ENCODE measurements around the gene ZNF579.

Gene ZNF579, protein sequence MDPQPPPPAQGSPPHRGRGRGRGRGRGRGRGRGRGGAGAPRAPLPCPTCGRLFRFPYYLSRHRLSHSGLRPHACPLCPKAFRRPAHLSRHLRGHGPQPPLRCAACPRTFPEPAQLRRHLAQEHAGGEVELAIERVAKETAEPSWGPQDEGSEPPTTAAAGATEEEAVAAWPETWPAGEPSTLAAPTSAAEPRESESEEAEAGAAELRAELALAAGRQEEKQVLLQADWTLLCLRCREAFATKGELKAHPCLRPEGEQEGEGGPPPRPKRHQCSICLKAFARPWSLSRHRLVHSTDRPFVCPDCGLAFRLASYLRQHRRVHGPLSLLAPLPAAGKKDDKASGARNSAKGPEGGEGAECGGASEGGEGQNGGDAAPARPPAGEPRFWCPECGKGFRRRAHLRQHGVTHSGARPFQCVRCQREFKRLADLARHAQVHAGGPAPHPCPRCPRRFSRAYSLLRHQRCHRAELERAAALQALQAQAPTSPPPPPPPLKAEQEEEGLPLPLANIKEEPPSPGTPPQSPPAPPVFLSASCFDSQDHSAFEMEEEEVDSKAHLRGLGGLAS

GRCh38 chr19:55580628-55581144 is at the start of gene ZNF579:
Gene ZNF579, minus strand, starts transcription at chr19:55580848. Its CDS starts 1,209 bp downstream, at chr19:55579639.
- DNase-seq, result peak; percentile 77 to 80

- peak; percentile 80 to 89 for DNase-seq
Measured at GRCh38 chr19:55626350-55626749, 45.7 kb upstream of the ZNF579 start.

- DNase-seq, result no peak
Measured at GRCh38 chr19:55625004-55625326, 44.3 kb upstream of the ZNF579 start.

DNA sequence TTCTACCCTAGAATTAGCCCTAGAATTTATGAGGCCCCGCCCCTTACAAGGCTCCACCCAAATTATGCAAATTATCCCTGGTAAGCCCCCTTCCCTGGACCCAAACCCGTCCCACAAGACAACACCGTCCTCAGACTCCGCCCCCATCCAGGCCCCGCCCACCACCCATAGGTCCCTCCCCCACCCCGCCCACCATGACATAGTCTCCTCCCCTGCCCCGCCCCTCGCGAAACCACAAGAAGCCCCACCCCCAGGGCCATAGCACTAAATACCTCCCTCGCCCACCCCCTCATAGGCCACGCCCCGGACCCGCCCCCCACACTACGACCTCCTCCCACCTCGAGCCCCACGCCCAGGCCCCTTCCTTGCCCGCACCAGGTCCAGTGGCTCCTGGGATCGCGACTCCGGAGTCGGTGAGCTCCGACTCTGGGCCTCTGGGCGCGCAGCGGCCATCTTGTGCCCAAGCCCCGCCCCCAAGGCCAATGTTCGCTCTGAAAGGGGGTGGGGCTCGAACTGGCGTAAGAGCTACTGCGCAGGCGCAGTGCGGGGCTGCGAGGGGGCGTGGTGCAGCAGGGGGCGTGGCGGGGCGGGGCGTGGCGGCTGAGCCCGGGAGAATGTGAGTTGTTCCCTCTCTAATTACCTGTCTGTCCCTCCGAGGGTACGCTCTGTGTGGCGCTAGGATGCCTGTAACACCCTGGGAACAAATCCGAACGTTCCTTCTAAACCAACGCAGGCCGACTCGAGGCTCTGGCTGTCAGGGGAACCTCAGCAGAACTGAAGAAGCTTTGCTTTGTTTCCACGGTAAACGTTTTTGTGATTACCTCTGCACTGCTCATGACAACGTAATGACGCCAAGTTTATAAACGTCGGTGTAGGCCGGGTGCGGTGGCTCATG is 43.7 kb upstream of the ZNF579 start, which contains the start of gene ZNF784:
Gene ZNF784 (minus strand): TSS at position 458 of the 895 bp plus-strand sequence. CDS start 5 bp downstream, at position 453.
- DNase-seq, result peak; percentile 91 to 93

- no peak for DNase-seq
Measured at GRCh38 chr19:55623561-55623960, 42.9 kb upstream of the ZNF579 start.

DNA sequence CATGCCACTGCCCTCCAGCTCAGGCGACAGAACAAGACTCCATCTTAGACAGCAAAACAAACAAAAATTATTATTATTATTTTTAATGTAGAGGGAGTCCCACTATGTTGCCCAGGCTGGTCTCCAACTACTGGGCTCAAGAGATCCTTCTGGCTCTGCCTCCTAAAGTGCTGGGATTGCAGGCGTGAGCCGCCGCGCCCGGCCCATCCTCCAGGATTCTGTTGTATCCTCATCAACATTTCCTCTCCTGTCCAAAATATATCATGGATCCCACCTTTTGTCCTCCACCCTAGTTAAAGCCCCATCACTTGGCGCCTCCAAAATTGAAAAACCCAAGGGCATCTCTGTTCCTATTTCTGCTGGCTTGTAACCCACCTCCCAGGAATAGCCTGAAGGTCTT is 42.5 kb upstream of the ZNF579 start:
- DNase-seq, result no peak

GRCh38 chr19:55622242-55622969 is 41.8 kb upstream of the ZNF579 start:
- no peak for DNase-seq

DNA sequence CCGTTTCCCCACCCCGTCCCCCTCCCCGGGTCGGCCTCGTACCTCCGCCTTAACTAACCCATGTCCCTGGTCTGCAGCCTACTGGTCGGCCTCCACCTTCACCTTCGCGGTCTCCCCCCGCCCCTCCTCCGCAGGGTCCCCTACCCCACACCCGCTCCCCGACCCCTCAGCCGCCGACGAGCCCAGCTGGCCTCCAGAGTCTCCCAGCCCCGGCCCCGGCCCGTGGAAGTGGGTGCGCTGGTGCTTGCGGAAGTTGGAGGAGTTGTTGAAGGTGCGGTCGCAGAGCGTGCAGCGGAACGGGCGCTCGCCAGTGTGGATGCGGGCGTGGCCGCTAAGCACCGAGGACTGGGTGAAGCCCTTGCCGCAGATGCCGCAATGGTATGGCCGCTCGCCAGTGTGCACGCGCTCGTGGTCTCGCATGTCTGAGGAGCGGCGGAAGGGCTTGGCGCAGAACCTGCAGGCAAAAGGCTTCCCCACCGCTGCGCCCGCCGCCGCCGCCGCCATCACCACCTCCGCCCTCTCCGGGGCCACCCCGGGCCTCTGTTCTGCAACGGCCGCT is 41.1 kb upstream of the ZNF579 start:
- DNase-seq, result no peak

- DNase-seq, result no peak
Measured at GRCh38 chr19:55621205-55621672, 40.6 kb upstream of the ZNF579 start.

DNA sequence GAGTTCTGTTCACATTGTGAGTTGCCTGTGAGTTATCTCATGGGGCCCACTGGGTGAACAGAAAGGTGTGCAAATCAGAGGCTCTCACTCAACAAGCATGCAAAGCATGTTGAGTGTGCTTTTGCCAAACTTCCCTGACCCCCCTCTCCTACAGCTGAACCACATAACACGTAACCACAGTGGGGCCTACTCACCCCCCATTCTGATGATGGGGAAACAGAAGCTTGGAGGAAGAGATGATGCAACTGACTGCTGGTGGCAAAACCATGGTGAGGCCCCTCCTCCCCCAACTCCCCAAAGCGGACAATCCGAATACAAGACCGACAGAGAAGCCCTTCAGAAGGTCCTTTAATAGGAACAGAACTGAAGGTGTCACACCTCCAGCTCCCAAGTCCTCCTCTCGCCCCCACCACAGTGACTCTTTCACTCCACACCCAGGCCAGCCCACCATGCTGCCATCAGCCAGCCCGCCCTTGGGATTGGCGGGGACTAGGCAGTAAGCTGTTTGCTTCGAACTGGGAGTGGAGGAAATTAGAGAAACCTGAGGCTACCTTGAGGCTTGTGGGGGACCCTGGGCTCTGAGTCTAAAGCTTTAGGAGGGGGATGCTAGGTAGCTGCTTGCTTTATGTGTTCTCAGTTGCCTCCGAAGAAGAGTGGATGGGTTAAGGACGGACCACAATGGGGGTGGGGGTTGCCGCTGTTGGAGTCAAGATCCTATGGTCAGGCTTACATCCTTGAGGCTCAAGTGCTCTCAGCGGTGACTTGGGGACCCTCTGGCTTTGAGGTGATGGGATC is 40.0 kb upstream of the ZNF579 start:
- DNase-seq, result peak; percentile 34 to 68

- DNase-seq, result no peak
Measured at GRCh38 chr19:55619286-55619685, 38.6 kb upstream of the ZNF579 start.

- DNase-seq, result no peak
Measured at GRCh38 chr19:55618426-55618825, 37.8 kb upstream of the ZNF579 start.

- no peak for DNase-seq
Measured at GRCh38 chr19:55617426-55617825, 36.8 kb upstream of the ZNF579 start.

DNA sequence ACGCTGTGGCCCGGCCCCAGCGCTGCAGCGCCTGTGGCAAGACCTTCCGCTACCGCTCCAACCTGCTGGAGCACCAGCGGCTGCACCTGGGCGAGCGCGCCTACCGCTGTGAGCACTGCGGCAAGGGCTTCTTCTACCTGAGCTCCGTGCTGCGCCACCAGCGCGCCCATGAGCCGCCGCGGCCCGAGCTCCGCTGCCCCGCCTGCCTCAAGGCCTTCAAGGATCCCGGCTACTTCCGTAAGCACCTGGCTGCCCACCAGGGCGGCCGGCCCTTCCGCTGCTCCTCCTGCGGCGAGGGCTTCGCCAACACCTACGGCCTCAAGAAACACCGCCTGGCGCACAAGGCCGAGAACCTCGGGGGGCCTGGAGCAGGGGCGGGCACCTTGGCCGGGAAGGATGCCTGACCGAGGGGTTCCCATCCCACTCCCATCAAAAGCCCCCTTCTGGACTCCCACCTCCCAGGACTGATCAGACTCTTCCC is 35.8 kb upstream of the ZNF579 start:
- DNase-seq, result no peak

DNA sequence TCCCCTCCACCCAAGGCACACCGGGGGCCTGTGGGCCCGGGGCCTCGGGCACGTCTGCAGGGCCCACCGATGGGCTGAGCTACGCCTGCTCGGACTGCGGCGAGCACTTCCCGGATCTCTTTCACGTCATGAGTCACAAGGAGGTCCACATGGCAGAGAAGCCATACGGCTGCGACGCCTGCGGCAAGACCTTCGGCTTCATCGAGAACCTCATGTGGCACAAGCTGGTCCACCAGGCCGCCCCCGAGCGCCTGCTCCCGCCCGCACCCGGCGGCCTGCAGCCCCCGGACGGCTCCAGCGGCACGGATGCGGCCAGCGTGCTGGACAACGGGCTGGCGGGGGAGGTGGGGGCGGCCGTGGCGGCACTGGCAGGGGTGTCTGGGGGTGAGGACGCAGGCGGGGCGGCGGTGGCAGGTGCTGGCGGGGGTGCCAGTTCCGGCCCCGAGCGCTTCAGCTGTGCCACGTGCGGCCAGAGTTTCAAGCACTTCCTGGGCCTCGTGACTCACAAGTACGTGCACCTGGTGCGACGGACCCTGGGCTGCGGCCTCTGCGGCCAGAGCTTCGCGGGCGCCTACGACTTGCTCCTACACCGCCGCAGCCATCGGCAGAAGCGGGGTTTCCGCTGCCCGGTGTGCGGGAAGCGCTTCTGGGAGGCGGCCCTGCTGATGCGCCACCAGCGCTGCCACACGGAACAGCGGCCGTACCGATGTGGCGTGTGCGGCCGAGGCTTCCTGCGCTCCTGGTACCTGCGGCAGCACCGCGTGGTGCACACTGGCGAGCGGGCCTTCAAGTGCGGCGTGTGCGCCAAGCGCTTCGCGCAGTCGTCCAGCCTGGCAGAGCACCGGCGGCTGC is 35.1 kb upstream of the ZNF579 start:
- no peak for DNase-seq

DNA sequence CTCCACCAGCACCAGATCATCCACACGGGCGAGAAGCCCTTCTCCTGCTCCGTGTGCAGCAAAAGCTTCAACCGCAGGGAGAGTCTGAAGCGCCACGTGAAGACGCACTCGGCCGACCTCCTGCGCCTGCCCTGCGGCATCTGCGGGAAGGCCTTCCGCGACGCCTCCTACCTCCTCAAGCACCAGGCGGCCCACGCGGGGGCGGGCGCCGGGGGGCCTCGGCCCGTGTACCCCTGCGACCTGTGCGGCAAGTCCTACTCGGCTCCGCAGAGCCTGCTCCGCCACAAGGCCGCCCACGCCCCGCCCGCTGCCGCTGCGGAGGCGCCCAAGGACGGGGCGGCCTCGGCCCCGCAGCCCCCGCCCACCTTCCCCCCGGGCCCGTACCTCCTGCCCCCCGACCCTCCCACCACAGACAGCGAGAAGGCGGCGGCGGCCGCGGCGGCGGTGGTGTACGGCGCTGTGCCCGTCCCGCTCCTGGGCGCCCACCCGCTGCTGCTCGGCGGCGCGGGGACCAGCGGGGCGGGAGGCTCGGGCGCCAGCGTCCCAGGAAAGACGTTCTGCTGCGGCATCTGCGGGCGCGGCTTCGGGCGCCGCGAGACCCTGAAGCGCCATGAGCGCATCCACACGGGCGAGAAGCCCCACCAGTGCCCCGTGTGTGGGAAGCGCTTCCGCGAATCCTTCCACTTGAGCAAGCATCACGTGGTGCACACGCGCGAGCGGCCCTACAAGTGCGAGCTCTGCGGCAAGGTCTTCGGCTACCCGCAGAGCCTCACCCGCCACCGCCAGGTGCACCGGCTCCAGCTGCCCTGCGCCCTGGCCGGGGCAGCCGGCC is 34.3 kb upstream of the ZNF579 start:
- DNase-seq, result no peak

- no peak for DNase-seq
Measured at GRCh38 chr19:55613930-55614710, 33.5 kb upstream of the ZNF579 start.

DNA sequence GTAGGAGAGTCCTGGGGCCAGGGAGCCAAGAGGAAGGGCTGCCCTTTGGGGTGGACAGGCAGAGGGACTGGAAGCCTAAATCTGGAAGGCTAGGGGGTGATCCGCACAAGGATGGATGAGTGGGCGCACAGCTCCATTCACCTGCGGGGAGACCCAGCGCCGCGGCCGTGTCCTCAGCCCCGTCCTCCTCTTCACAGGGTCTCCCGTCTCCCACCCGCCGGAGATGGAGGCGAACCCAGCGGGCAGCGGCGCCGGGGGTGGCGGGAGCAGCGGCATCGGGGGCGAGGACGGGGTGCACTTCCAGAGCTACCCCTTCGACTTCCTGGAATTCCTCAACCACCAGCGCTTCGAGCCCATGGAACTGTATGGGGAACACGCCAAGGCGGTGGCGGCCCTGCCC is 32.7 kb upstream of the ZNF579 start:
- DNase-seq, result no peak

Data from CD4-positive, alpha-beta T cell treated with Interleukin-4 for 1 hour (primary cell).